Fibroblast of skin of abdomen (primary cell): ENCODE measurements around the gene TNFAIP8L3. TPM values are rescaled to one million over a fixed set of nuclear protein-coding genes. Genes with fewer than 3 reads are reported as not detected.
"Not testable (repeated sequence)": the region's sequence is repeated elsewhere in the genome, so short reads cannot be mapped to it uniquely, and the experiment has no call there.

Source experiments
- DNase-seq: peaks from one replicate; pipeline ENCODE4 v3.0.0-alpha.2; 2013
- polyA plus RNA-seq, 2 experiments: library from polyadenylated mRNA; unstranded; fragments of 120-200 nt; gene quantifications; one replicate each; pipeline ENCODE4 v1.2.1, GENCODE V29; 2013; ENCODE audit not compliant: insufficient read length in 2 of 2

TNFAIP8L3 gene
- polyA plus RNA-seq (2013, experiment 1 of 2; ENCODE audit: insufficient read length), result 0.54 TPM
- polyA plus RNA-seq (2013, experiment 2 of 2; ENCODE audit: insufficient read length), result 0.52 TPM

GRCh38 chr15:51094606-51095569, at the start of gene TNFAIP8L3:
Gene TNFAIP8L3, minus strand, starts transcription at chr15:51094906. Its CDS starts 311 bp downstream, at chr15:51094595.
- no peak for DNase-seq

- peak; percentile 83 for DNase-seq
These were observed 49.4 kb upstream of the TNFAIP8L3 start for GRCh38 chr15:51144021-51144532.

GRCh38 chr15:51140347-51140746, 45.6 kb upstream of the TNFAIP8L3 start:
- not testable (repeated sequence) for DNase-seq

DNA sequence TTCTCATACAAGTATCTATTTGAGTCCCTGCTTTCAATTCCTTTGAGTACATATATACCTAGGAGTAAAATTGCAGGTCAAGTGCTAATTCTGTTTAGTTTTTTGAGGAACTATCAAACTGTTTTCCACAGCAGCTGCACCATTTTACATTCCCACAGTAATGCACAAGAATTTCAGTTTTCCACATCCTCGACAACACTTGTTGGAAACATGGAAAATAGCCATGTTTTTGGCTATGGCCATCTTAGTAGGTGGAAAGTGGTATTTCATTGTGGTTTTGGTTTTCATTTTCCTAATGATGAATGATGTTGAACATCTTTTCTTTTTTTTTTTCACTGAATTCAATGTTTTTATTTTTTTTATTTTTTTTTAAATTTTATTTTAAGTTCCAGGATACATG, 44.4 kb upstream of the TNFAIP8L3 start:
- no peak for DNase-seq

GRCh38 chr15:51137880-51138430, 43.2 kb upstream of the TNFAIP8L3 start:
- DNase-seq, result no peak

DNA sequence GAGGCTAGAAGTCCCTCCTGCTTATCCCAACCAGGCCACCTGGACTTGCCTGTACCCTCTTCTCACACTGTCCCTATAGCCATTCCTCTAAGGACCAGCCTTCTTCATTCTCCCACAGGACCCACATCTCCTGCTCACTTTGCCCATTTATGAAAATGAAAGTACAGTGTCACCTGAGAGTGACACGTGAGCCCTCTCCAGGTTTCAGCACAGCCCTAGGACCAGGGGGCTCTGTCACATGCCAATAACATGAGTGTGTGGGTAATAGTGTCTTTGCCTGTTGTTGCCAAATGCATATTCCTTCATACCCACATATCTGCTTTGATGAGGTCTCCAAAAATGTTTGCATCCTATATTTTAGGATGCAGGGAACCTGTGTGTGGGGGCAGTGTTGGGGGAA, 42.3 kb upstream of the TNFAIP8L3 start:
- DNase-seq, result no peak

- no peak for DNase-seq
These were observed 40.6 kb upstream of the TNFAIP8L3 start for GRCh38 chr15:51135276-51135675.

- no peak for DNase-seq
These were observed 39.9 kb upstream of the TNFAIP8L3 start for GRCh38 chr15:51134416-51135199.

GRCh38 chr15:51133140-51133765, 38.5 kb upstream of the TNFAIP8L3 start:
- DNase-seq, result no peak

- peak; percentile 81 for DNase-seq
These were observed 37.9 kb upstream of the TNFAIP8L3 start for GRCh38 chr15:51132384-51133139.

DNA sequence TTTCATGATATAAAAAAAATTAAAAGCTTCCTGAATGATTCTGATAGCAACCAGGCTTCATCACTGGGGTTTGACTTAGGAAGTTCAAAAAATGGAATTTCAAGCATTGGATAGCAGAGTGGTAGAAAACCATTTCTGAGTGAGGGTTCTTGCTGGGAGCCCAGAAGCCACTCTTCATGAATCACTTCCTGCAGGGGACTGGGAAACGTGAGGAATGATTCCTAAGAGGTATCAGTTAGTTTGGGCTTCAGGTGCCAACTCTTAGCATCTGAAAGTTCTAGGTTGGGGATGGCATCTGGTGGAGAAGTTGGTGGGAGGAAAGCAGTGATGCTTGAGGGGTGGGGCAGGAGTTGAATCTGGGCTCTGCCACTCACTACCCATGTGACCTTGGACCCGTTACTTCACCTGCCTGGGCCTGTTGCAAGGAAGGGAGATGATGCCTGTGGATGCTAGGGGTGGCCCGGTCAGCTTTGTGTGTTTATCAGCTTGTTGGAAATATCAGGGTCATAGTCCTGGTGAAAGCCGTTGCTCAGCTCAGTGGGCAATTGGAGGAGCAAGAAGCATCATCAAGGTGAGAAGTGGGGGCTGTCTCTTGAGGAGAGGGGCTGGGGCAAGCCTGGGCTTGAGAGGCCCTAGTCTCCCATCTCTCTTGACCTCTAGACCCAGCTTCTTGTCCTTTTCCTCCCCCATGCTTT, 37.0 kb upstream of the TNFAIP8L3 start:
- DNase-seq, result no peak

DNA sequence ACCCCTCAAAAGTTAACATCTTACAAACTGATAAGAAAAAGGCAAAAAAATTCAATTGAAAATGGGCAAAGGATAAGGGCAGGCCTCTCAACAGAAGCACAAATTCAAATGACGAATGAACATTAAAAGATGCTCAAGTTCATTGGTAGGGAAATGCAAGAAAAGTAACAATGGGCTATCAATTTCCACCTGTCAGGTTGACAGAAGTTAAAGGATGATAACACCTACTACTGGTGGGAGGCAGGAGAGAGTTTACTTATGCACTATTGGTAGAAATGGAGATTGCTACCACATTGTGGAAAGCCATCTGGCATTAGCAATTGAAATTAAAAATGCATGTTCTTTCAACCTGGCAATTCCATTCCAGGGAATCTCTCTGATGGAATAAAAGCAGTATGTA, 35.6 kb upstream of the TNFAIP8L3 start:
- no peak for DNase-seq

DNA sequence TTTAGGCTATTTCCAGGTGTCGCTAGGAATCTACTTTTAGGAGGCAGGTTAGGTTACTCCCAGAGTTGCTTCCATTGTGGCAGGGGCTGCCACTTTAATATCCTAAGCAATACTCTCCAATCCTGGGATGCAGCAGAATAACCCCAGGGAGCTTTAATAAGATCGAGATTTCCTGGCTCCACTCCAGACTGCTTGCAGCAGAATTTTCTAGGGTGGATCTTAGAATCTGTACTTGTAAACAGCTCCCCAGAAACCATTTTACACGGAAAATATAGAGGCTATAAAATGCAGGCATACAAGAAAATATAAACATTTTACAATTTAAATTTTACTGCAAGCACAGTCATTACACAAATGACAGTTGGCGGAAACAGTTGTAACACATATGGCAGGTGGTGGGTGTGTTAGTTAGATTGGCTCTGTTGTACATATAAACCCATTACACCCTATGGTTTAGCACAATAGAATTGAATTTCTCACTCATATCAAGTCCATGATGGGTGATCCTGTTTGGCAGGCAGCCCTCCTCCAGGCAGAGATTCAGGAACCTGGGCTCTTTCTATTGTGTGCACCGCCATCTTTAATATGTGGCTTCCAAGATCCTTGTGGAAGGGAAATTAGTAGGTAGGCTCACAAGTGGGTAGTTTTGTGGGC, 35.0 kb upstream of the TNFAIP8L3 start:
- DNase-seq, result no peak

GRCh38 chr15:51128701-51129100, 34.0 kb upstream of the TNFAIP8L3 start:
- peak; percentile 69 for DNase-seq

GRCh38 chr15:51126842-51127241, 32.1 kb upstream of the TNFAIP8L3 start:
- no peak for DNase-seq

GRCh38 chr15:51123002-51123401, 28.3 kb upstream of the TNFAIP8L3 start:
- DNase-seq, result not testable (repeated sequence)

- DNase-seq, result no peak
These were observed 27.0 kb upstream of the TNFAIP8L3 start for GRCh38 chr15:51121631-51122225.

DNA sequence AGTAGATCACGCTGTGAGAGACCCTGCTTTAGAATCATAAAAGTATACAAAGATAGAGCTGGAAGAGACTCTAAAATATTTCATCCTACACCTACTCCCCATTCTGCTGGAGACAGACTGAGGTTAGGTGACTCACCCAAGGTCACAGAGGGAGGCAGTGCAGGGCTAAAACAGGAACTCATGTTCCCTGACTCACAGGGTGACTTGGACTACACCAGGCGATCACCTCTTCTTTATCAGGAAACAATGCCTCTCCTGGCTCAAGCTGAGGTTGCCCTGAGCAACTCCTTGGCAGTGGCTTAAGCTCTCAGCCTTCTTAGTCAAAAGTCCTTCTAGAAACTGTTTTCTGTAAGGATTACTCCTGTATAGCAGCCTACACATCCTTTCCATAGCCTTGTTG, 26.4 kb upstream of the TNFAIP8L3 start:
- DNase-seq, result peak; percentile 85

DNA sequence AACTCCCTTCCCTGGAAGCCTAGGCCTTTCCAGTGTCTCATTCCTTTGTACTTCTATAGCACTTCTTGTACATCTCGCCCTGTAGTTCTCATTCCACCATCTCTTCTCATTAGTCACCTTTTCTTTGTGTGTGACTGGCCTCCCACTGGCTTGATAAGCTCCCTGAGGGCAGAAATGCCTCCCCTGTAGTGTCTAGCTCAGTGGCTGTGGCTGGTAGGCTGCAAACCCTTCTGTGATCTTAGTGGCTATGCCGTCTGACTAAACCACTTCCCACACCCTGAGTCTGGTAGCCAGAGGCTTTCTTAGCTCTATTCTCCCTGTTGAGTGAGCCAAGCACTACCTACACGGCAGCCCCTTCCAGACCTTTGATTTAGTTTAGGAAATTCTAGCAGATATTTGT, 24.4 kb upstream of the TNFAIP8L3 start:
- DNase-seq, result no peak

- peak; percentile 56 for DNase-seq
These were observed 22.6 kb upstream of the TNFAIP8L3 start for GRCh38 chr15:51117270-51117669.
